Measurements from ENCODE around the gene TCERG1L.

DNA sequence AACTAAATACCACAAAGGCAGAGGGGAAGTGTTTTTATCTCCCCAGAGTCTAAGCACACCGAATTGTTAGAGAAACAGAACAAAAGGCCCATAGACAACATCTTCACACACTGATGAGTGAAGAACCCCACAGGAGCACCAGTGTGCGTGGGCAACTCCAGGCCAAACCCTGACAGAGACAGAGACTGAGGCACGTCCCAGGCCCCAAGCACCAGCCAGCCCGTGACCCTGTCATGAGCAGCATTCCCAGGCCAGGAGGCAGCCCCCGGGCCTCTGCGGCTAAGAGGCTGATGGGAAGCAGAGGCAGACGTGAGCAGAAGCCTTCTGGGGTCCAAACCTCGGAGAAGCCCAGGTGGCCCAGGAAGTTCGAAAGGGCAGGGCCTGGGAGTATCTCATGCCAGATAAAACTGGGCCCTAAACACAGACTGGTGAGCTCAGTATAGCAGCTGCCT lies 184.4 kb downstream of the TCERG1L start:
- TF ChIP-seq NFE2L1 (CRISPR knock-in tag; IDR thresholded peaks at IDR 0.05) (no peak), CREB1 (CRISPR knock-in tag; IDR thresholded peaks at IDR 0.05) (no peak), USF1 (CRISPR knock-in tag; IDR thresholded peaks at IDR 0.05) (no peak), NR3C1 (CRISPR knock-in tag; conservative IDR thresholded peaks at IDR 0.05; ENCODE audit: low read depth) (no peak), ZNF423 (CRISPR knock-in tag; IDR thresholded peaks at IDR 0.05) (no peak), MXD4 (CRISPR knock-in tag; IDR thresholded peaks at IDR 0.05; ENCODE audit: borderline replicate concordance) (no peak), ZNF121 (CRISPR knock-in tag; IDR thresholded peaks at IDR 0.05) (no peak), ELF4 (CRISPR knock-in tag; IDR thresholded peaks at IDR 0.05; ENCODE audit: low read depth) (no peak)
- TF ChIP-seq, protein P1, sequence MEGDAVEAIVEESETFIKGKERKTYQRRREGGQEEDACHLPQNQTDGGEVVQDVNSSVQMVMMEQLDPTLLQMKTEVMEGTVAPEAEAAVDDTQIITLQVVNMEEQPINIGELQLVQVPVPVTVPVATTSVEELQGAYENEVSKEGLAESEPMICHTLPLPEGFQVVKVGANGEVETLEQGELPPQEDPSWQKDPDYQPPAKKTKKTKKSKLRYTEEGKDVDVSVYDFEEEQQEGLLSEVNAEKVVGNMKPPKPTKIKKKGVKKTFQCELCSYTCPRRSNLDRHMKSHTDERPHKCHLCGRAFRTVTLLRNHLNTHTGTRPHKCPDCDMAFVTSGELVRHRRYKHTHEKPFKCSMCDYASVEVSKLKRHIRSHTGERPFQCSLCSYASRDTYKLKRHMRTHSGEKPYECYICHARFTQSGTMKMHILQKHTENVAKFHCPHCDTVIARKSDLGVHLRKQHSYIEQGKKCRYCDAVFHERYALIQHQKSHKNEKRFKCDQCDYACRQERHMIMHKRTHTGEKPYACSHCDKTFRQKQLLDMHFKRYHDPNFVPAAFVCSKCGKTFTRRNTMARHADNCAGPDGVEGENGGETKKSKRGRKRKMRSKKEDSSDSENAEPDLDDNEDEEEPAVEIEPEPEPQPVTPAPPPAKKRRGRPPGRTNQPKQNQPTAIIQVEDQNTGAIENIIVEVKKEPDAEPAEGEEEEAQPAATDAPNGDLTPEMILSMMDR (IDR thresholded peaks at IDR 0.05), result no peak
- TF ChIP-seq, protein P2, sequence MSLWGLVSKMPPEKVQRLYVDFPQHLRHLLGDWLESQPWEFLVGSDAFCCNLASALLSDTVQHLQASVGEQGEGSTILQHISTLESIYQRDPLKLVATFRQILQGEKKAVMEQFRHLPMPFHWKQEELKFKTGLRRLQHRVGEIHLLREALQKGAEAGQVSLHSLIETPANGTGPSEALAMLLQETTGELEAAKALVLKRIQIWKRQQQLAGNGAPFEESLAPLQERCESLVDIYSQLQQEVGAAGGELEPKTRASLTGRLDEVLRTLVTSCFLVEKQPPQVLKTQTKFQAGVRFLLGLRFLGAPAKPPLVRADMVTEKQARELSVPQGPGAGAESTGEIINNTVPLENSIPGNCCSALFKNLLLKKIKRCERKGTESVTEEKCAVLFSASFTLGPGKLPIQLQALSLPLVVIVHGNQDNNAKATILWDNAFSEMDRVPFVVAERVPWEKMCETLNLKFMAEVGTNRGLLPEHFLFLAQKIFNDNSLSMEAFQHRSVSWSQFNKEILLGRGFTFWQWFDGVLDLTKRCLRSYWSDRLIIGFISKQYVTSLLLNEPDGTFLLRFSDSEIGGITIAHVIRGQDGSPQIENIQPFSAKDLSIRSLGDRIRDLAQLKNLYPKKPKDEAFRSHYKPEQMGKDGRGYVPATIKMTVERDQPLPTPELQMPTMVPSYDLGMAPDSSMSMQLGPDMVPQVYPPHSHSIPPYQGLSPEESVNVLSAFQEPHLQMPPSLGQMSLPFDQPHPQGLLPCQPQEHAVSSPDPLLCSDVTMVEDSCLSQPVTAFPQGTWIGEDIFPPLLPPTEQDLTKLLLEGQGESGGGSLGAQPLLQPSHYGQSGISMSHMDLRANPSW (CRISPR knock-in tag; conservative IDR thresholded peaks at IDR 0.05; ENCODE audit: low read depth), result no peak

All from WTC11 (cell line).